GM06990 (cell line): Measurements from ENCODE around the gene POU3F1.

Source experiments
- DNase-seq: peaks from one replicate; pipeline ENCODE4 v3.0.0-alpha.2; 2011; ENCODE audit not compliant: insufficient read length; ENCODE audit errors: extremely low read depth
- H3K27me3 ChIP-seq: replicated peaks from 2 replicates; pipeline ENCODE4 v1.6.0; 2011; ENCODE audit warnings: low read length; ENCODE audit not compliant: control insufficient read depth, insufficient read depth
- H3K36me3 ChIP-seq: 2 replicates; pipeline ENCODE4 v1.5.1; 2011; ENCODE audit warnings: low read length; ENCODE audit not compliant: control insufficient read depth, insufficient read depth
- H3K4me3 ChIP-seq: replicated peaks from 2 replicates; pipeline ENCODE4 v1.5.1; 2011; ENCODE audit warnings: low read depth, mild to moderate bottlenecking, control low read depth, low read length
- CTCF ChIP-seq: IDR thresholded peaks from 2 replicates; pipeline ENCODE4 v1.5.1; 2011; ENCODE audit warnings: low read length, control low read depth, mild to moderate bottlenecking, inconsistent platforms; ENCODE audit not compliant: insufficient read depth, poor library complexity, severe bottlenecking

The POU3F1 gene

GRCh38 chr1:38052750-38053415 lies 6.3 kb upstream of the POU3F1 start:
- no peak overlapping the region for H3K4me3 ChIP-seq
- no peaks in the 10 kb centered on the region for H3K36me3 ChIP-seq
- DNase-seq = no peak
- no peaks in the 10 kb centered on the region for H3K27me3 ChIP-seq
- no peak for TF ChIP-seq CTCF

- Histone ChIP-seq H3K27me3 (no peaks in the 10 kb centered on the region), H3K4me3 (no peak overlapping the region), H3K36me3 (no peaks in the 10 kb centered on the region)
- TF ChIP-seq CTCF = no peak
- DNase-seq = no peak
Measured at GRCh38 chr1:38051079-38051543, 4.5 kb upstream of the POU3F1 start.

- Histone ChIP-seq H3K27me3 (no peaks in the 10 kb centered on the region), H3K4me3 (no peak overlapping the region), H3K36me3 (no peaks in the 10 kb centered on the region)
- no peak for DNase-seq
- TF ChIP-seq CTCF = peak; percentile 38
Measured at GRCh38 chr1:38050397-38051078, 3.9 kb upstream of the POU3F1 start.

GRCh38 chr1:38047603-38048141 lies 1.1 kb upstream of the POU3F1 start:
- Histone ChIP-seq H3K4me3 (peak overlapping the region; percentile 66), H3K27me3 (no peaks in the 10 kb centered on the region), H3K36me3 (no peaks in the 10 kb centered on the region)
- no peak for TF ChIP-seq CTCF
- DNase-seq = no peak

- no peaks in the 10 kb centered on the region for H3K36me3 ChIP-seq
- no peaks in the 10 kb centered on the region for H3K27me3 ChIP-seq
- peak overlapping the region; percentile 66 for H3K4me3 ChIP-seq
- DNase-seq = peak; percentile 85
- no peak for TF ChIP-seq CTCF
Measured at GRCh38 chr1:38046884-38047602, 450 bp upstream of the POU3F1 start.
